ENCODE measurements around the gene SLC9A7. TPM values are rescaled to one million over a fixed set of nuclear protein-coding genes. Genes with fewer than 3 reads are reported as not detected.
"Not testable (repeated sequence)": the region's sequence is repeated elsewhere in the genome, so short reads cannot be mapped to it uniquely, and the experiment has no call there.

Gene SLC9A7
- total RNA-seq, 4 donors from 2014 or later, result 0.82 to 29.2 (median 2.3) TPM

DNA sequence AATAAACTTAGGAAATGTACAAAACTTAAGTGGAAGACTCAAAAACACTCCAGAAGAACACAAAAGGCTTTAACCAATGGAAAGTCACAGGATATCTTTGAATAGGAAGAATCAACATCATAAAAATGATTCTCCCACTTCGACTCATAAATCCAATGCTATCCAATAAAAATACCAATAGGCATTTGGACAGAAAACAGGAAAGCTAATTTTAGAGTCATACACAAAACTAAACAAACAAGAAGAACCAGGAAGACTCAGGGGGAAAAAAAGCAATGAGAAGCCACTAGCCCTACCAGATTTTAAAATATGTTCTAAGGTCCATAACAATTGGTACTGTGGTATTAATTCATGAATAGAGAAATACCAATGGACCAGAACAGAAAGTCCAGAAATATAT lies 28.2 kb downstream of the SLC9A7 start:
- DNase-seq, result no peak
- Histone ChIP-seq H3K27ac (no peak overlapping the region), H3K4me3 (no peak overlapping the region), H3K4me1 (no peaks in the 10 kb centered on the region), H3K9me3 (no peaks in the 10 kb centered on the region), H3K27me3 (no peaks in the 10 kb centered on the region), H3K36me3 (no peaks in the 10 kb centered on the region)
- WGBS, 2 donors (ENCODE audit: low coverage in 1 of 2), result 50% methylated on average over 1 of the region's 1 CpG; no CpG with 5 or more reads in 1 of the 2 donors
- intact Hi-C loops (cut with DNase I; ENCODE audit: low total_unique reads), result no loop called here
- TF ChIP-seq POLR2AphosphoS5 (IDR thresholded peaks at IDR 0.05) (no peak), EP300 (IDR thresholded peaks at IDR 0.05; ENCODE audit: low read depth) (no peak), POLR2A (IDR thresholded peaks at IDR 0.05) (no peak)
- TF ChIP-seq, protein P1, sequence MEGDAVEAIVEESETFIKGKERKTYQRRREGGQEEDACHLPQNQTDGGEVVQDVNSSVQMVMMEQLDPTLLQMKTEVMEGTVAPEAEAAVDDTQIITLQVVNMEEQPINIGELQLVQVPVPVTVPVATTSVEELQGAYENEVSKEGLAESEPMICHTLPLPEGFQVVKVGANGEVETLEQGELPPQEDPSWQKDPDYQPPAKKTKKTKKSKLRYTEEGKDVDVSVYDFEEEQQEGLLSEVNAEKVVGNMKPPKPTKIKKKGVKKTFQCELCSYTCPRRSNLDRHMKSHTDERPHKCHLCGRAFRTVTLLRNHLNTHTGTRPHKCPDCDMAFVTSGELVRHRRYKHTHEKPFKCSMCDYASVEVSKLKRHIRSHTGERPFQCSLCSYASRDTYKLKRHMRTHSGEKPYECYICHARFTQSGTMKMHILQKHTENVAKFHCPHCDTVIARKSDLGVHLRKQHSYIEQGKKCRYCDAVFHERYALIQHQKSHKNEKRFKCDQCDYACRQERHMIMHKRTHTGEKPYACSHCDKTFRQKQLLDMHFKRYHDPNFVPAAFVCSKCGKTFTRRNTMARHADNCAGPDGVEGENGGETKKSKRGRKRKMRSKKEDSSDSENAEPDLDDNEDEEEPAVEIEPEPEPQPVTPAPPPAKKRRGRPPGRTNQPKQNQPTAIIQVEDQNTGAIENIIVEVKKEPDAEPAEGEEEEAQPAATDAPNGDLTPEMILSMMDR (IDR thresholded peaks at IDR 0.05), result no peak
- in situ Hi-C loops (cut with MboI; ENCODE audit: low pct_ligation_motif_present in 1 of 4, low pct_unique_long_range_greater_than_20kb in 1 of 4, low sequenced_read_pairs in 3 of 4), result no loop called here

DNA sequence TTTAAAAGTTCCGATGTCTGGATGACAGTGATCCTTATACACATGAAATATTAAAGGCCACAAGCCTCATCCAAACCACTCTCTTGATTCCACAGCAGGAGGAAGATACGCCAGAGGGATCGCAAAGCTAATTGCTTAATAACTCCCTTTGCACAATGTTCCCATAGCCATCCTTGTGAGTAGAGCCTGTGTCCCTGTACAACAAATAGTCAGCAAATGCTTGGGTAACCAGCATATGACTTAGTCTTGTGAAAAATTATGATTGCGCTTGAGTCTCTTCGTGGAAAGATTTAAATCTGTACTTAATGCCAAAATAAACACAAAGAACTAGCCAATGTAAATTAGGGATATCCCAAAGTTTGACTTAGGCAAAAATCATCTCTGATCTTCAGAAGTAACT lies 31.5 kb downstream of the SLC9A7 start:
- no peak overlapping the region for H3K27ac ChIP-seq
- intact Hi-C loops (cut with DNase I; ENCODE audit: low total_unique reads) (no loop called here), in situ Hi-C loops (cut with MboI; ENCODE audit: low pct_ligation_motif_present in 1 of 4, low pct_unique_long_range_greater_than_20kb in 1 of 4, low sequenced_read_pairs in 3 of 4) (no loop called here)
- WGBS, 2 donors (ENCODE audit: low coverage in 1 of 2), result 83% methylated on average over 5 of the region's 5 CpGs; no CpG with 5 or more reads in 1 of the 2 donors
- no peaks in the 10 kb centered on the region for H3K27me3 ChIP-seq
- H3K4me1 ChIP-seq, result no peaks in the 10 kb centered on the region
- H3K36me3 ChIP-seq, result no peaks in the 10 kb centered on the region
- no peaks in the 10 kb centered on the region for H3K9me3 ChIP-seq
- DNase-seq, result no peak
- H3K4me3 ChIP-seq, result no peak overlapping the region
- TF ChIP-seq, protein P1 (IDR thresholded peaks at IDR 0.05), result no peak
- TF ChIP-seq POLR2A (IDR thresholded peaks at IDR 0.05) (no peak), POLR2AphosphoS5 (IDR thresholded peaks at IDR 0.05) (no peak), EP300 (IDR thresholded peaks at IDR 0.05; ENCODE audit: low read depth) (no peak)

DNA sequence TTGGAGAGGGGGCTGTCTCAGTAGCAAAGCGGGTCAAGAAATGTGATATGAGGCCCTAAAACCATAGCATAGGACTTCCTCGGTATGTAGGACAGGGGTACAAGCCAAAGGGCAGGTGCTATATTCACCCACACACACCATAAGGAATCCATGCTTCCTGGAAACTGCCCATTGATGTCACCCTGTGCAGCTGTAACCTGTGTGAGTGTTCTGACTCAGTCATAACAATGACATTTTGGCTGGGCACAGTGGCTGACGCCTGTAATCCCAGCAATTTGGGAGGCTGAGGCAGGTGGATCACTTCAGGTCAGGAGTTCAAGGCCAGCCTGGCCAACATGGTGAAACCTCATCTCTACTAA lies 35.4 kb downstream of the SLC9A7 start:
- H3K27ac ChIP-seq; H3K36me3 ChIP-seq; DNase-seq; H3K4me3 ChIP-seq; intact Hi-C loops (cut with DNase I; ENCODE audit: low total_unique reads); in situ Hi-C loops (cut with MboI; ENCODE audit: low pct_ligation_motif_present in 1 of 4, low pct_unique_long_range_greater_than_20kb in 1 of 4, low sequenced_read_pairs in 3 of 4); H3K9me3 ChIP-seq; H3K4me1 ChIP-seq; H3K27me3 ChIP-seq: not testable (repeated sequence)
- WGBS, 2 donors (ENCODE audit: low coverage in 1 of 2), result 63 to 80% methylated on average over 1 to 3 of the region's 3 CpGs

DNA sequence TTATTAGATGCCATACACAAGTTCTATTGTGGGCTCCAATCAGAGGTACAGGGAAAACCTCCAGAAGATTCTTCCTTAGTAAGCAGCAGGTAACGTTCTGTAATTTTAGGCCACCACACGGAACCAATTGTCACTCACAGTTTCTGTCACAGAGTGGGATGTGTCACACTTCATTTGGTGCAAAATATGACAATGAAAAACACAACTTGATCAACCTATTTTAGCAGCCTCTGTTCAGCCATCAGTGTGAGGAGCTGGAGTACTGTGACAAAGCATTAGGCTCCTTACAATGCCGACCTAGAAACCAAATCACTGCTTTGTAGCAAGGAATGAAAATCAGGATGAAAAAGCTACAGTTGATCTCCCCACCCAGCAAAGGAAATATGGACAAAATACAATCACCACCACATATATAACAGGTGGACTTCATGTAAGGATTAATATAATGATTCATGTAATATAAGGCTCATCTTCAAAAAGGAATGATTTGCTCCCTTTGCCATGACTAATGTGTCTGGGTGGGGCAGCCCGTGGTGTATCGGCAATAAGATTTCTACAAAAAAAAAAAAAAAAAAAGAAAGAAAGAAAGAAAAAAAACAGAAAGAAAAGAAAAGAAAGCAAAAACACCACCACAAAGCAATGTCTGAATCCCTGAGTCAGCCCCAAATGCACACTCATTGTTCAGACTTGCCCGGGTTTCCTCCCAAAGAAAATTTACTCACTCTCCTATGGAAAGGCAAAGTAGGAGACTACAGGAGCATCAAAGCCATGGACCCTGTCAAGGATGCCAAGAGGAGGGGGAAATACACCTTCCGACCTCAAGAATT lies 36.0 kb downstream of the SLC9A7 start:
- intact Hi-C loops (cut with DNase I; ENCODE audit: low total_unique reads), result no loop called here
- DNase-seq, result no peak
- in situ Hi-C loops (cut with MboI; ENCODE audit: low pct_ligation_motif_present in 1 of 4, low pct_unique_long_range_greater_than_20kb in 1 of 4, low sequenced_read_pairs in 3 of 4), result no loop called here
- Histone ChIP-seq H3K27ac (no peak overlapping the region), H3K27me3 (no peaks in the 10 kb centered on the region), H3K9me3 (no peaks in the 10 kb centered on the region), H3K36me3 (no peaks in the 10 kb centered on the region), H3K4me1 (no peaks in the 10 kb centered on the region), H3K4me3 (no peak overlapping the region)
- 76 to 80% methylated on average over 1 to 7 of the region's 7 CpGs for whole genome bisulfite sequencing, 2 donors (ENCODE audit: low coverage in 1 of 2)
- TF ChIP-seq EP300 (IDR thresholded peaks at IDR 0.05; ENCODE audit: low read depth), result no peak
- TF ChIP-seq, protein P1 (IDR thresholded peaks at IDR 0.05), result no peak
- no peak for TF ChIP-seq POLR2A (IDR thresholded peaks at IDR 0.05)
- TF ChIP-seq POLR2AphosphoS5 (IDR thresholded peaks at IDR 0.05), result no peak

DNA sequence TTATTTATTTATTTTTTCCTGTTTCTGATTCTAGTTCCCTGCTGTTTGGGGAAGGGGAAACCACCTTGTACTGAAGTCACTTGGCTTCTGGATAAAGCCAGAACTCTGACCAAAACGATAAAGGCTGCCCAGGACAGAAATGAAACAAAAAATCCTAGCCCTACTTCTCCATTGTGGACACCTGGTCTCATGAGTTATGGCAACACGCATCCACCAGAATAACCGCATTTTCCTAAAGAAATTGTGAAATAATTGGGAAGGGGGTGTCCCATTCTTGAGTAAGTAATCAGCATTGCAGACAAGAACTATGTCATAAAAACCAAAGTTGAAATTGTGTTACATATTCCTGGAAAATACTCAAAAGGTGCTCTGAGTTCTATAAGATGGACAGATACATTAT lies 42.1 kb downstream of the SLC9A7 start:
- WGBS, 2 donors (ENCODE audit: low coverage in 1 of 2), result 65 to 90% methylated on average over 2 to 3 of the region's 3 CpGs
- no peak for TF ChIP-seq POLR2A (IDR thresholded peaks at IDR 0.05)
- no peak for TF ChIP-seq POLR2AphosphoS5 (IDR thresholded peaks at IDR 0.05)
- TF ChIP-seq, protein P1 (IDR thresholded peaks at IDR 0.05), result no peak
- no peak for TF ChIP-seq EP300 (IDR thresholded peaks at IDR 0.05; ENCODE audit: low read depth)
- intact Hi-C loops (cut with DNase I; ENCODE audit: low total_unique reads), result no loop called here
- no peak overlapping the region for H3K27ac ChIP-seq
- H3K4me1 ChIP-seq, result no peaks in the 10 kb centered on the region
- no peak for DNase-seq
- H3K27me3 ChIP-seq, result no peaks in the 10 kb centered on the region
- H3K36me3 ChIP-seq, result no peaks in the 10 kb centered on the region
- in situ Hi-C loops (cut with MboI; ENCODE audit: low pct_ligation_motif_present in 1 of 4, low pct_unique_long_range_greater_than_20kb in 1 of 4, low sequenced_read_pairs in 3 of 4), result no loop called here
- no peaks in the 10 kb centered on the region for H3K9me3 ChIP-seq
- H3K4me3 ChIP-seq, result no peak overlapping the region

Data from transverse colon (tissue), 4 donors.